ENCODE data around the gene NAT9.

DNA sequence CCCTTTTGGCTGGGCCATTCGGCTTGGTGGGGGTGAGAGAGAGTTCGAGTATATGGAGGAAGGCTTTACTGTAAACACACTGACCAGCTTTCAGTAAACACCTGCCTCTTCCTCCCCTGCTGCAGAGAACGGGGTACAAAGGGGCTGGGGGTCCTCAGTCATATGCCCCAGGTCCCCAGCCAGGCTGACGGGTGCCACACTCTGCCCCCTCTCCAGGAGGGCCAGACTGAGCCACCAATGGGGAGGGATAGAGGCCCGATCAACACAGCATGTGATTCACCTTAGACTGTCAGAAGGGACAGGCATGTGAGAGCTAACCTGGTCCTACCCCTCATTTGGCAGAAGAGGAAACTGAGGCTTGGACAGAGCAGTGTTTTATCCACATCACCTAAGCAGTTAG, 14.7 kb downstream of the NAT9 start:
- TF ChIP-seq POLR2A (IDR thresholded peaks at IDR 0.05; ENCODE audit: low read length) (no peak), GATA1 (IDR thresholded peaks at IDR 0.05; ENCODE audit: low read depth, low read length) (no peak)
